ENCODE measurements around the gene UBAC1. TPM values are rescaled to one million over a fixed set of nuclear protein-coding genes. Genes with fewer than 3 reads are reported as not detected.
A peak's percentile ranks its signal among the peaks of the same experiment; 100 is the strongest.

UBAC1 gene
- total and polyA plus RNA-seq, 9 of the 15 experiments (the other 6 are each of a cell fraction or from before 2014, with no cell fraction given), result 94.0 to 399 (median 228) TPM

GRCh38 chr9:135951889-135952663, 9.1 kb downstream of the UBAC1 start (continued):
- peak; percentile 76; the same call in 1 of the 2 replicates for TF ChIP-seq PBX2 (CRISPR knock-in tag; IDR thresholded peaks at IDR 0.05; ENCODE audit: low read depth)
- TF ChIP-seq PBX2 (tag; conservative IDR thresholded peaks at IDR 0.05; ENCODE audit: low read depth), result peak; percentile 97
- peak; percentile 94 for TF ChIP-seq NCOA1 (IDR thresholded peaks at IDR 0.05; ENCODE audit: low read depth)
- TF ChIP-seq MEIS2 (IDR thresholded peaks at IDR 0.05; ENCODE audit: partially characterized antibody), result peak; percentile 99
- TF ChIP-seq GTF2F1 (IDR thresholded peaks at IDR 0.05; ENCODE audit: low read depth, low read length), result no peak
- TF ChIP-seq ZBED1 (IDR thresholded peaks at IDR 0.05), result peak; percentile 96
- TF ChIP-seq PHF20 (IDR thresholded peaks at IDR 0.05; ENCODE audit: partially characterized antibody), result no peak
- TF ChIP-seq ZNF518B (CRISPR knock-in tag; IDR thresholded peaks at IDR 0.05), result no peak
- TF ChIP-seq CBFA2T2 (conservative IDR thresholded peaks at IDR 0.05), result no peak
- peak in 1 of 2 experiments; percentile 46; a peak in 2 of 4 replicates for TF ChIP-seq SIX5 (IDR thresholded peaks at IDR 0.05; ENCODE audit: borderline replicate concordance in 1 of 2, insufficient read depth in 1 of 2, low read depth in 1 of 2, low read length in 2 of 2)
- peak in 1 of 2 experiments; percentile 78; a peak in 1 of 4 replicates for TF ChIP-seq ZNF639 (CRISPR knock-in tag; conservative IDR thresholded peaks at IDR 0.05 in 1 of 2, IDR thresholded peaks at IDR 0.05 in 1 of 2)
- no peak for TF ChIP-seq ZBTB26 (CRISPR knock-in tag; IDR thresholded peaks at IDR 0.05)
- peak; percentile 69; the same call in 1 of the 2 replicates for TF ChIP-seq ESRRA (IDR thresholded peaks at IDR 0.05; ENCODE audit: borderline replicate concordance, low read depth)
- peak; percentile 97 for TF ChIP-seq SOX6 (IDR thresholded peaks at IDR 0.05)
- no peak for TF ChIP-seq ZNF224 (CRISPR knock-in tag; IDR thresholded peaks at IDR 0.05)
- TF ChIP-seq E2F4 (CRISPR knock-in tag; IDR thresholded peaks at IDR 0.05; ENCODE audit: low read depth), result no peak
- peak; percentile 80 for TF ChIP-seq MECOM (CRISPR knock-in tag; IDR thresholded peaks at IDR 0.05)
